ENCODE measurements around the gene MCRIP1. TPM values are rescaled to one million over a fixed set of nuclear protein-coding genes. Genes with fewer than 3 reads are reported as not detected.

Gene MCRIP1
- total and polyA plus RNA-seq, 2 of the 13 experiments (the other 11 are each of a cell fraction or from before 2014, with no cell fraction given), result 79.7 to 84.9 TPM

DNA sequence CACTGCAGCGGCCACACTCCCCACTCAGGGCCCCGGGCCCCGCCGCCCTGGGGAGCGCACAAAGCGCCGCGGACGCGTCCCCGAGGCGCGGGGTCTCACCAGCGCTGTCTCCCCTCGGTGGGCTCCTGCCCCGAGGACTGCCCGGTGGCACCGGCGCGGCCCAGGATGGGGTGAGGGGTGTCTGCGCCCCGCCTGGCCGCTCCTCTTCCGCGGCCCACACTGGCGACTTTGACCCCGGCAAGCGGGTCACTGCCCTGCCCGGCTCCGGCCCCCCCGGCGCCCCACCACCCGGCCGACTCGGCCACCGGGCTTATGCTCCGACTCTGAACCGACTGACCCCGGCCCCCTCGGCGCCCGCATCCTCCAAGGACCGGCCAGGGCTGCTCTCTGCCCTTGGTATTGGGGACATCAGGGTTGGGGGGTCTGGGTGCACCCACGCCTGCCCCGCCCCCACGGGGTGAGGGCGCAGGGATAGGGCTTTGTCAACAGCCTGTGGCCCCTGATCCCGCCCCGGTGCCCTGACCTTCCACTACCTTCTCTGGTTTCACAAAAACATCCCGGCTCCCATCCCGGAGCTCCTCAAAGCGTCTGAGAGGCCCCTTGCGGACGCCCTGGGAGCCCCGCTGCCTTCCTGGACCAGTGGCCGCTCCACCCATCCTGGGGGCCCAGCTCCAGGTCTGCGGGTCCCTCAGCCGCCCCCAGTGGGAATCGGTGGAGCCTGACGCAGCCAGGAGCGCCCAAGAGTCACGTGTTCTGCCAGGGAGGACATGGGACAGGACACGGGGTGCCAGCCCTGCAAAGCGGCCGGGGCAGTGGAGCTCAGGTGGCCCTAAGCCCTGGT is 28.3 kb downstream of the MCRIP1 start (continued):
- TF ChIP-seq, protein P1, sequence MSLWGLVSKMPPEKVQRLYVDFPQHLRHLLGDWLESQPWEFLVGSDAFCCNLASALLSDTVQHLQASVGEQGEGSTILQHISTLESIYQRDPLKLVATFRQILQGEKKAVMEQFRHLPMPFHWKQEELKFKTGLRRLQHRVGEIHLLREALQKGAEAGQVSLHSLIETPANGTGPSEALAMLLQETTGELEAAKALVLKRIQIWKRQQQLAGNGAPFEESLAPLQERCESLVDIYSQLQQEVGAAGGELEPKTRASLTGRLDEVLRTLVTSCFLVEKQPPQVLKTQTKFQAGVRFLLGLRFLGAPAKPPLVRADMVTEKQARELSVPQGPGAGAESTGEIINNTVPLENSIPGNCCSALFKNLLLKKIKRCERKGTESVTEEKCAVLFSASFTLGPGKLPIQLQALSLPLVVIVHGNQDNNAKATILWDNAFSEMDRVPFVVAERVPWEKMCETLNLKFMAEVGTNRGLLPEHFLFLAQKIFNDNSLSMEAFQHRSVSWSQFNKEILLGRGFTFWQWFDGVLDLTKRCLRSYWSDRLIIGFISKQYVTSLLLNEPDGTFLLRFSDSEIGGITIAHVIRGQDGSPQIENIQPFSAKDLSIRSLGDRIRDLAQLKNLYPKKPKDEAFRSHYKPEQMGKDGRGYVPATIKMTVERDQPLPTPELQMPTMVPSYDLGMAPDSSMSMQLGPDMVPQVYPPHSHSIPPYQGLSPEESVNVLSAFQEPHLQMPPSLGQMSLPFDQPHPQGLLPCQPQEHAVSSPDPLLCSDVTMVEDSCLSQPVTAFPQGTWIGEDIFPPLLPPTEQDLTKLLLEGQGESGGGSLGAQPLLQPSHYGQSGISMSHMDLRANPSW (CRISPR knock-in tag; IDR thresholded peaks at IDR 0.05; ENCODE audit: borderline replicate concordance), result no peak
- TF ChIP-seq REXO4 (CRISPR knock-in tag; IDR thresholded peaks at IDR 0.05; ENCODE audit: borderline replicate concordance) (no peak), SNAI1 (CRISPR knock-in tag; IDR thresholded peaks at IDR 0.05; ENCODE audit: borderline replicate concordance) (no peak), ZNF773 (CRISPR knock-in tag; IDR thresholded peaks at IDR 0.05; ENCODE audit: borderline replicate concordance) (no peak), AGO1 (IDR thresholded peaks at IDR 0.05; ENCODE audit: low read depth, low read length, poor library complexity, severe bottlenecking) (peak; percentile 49), ZNF883 (CRISPR knock-in tag; IDR thresholded peaks at IDR 0.05; ENCODE audit: not compliant biosample characterization) (no peak), YEATS2 (CRISPR knock-in tag; IDR thresholded peaks at IDR 0.05; ENCODE audit: borderline replicate concordance) (no peak), POLR2AphosphoS2 (IDR thresholded peaks at IDR 0.05; ENCODE audit: low read depth, low read length) (no peak), SRSF1 (optimal IDR thresholded peaks at IDR 0.05; ENCODE audit: low read depth, low read length) (peak; percentile 77), ZNF766 (CRISPR knock-in tag; IDR thresholded peaks at IDR 0.05; ENCODE audit: borderline replicate concordance) (no peak), BRD4 (CRISPR knock-in tag; IDR thresholded peaks at IDR 0.05) (no peak), STAG1 (CRISPR knock-in tag; IDR thresholded peaks at IDR 0.05) (no peak), NR2C2 (CRISPR knock-in tag; IDR thresholded peaks at IDR 0.05; ENCODE audit: borderline replicate concordance) (0 out of 2 replicates have a peak, but pooled peaks have one; percentile 22), STAT5B (CRISPR knock-in tag; IDR thresholded peaks at IDR 0.05) (no peak), RBAK (CRISPR knock-in tag; IDR thresholded peaks at IDR 0.05) (no peak), HOXA3 (CRISPR knock-in tag; IDR thresholded peaks at IDR 0.05) (no peak)
- TF ChIP-seq, protein P2, sequence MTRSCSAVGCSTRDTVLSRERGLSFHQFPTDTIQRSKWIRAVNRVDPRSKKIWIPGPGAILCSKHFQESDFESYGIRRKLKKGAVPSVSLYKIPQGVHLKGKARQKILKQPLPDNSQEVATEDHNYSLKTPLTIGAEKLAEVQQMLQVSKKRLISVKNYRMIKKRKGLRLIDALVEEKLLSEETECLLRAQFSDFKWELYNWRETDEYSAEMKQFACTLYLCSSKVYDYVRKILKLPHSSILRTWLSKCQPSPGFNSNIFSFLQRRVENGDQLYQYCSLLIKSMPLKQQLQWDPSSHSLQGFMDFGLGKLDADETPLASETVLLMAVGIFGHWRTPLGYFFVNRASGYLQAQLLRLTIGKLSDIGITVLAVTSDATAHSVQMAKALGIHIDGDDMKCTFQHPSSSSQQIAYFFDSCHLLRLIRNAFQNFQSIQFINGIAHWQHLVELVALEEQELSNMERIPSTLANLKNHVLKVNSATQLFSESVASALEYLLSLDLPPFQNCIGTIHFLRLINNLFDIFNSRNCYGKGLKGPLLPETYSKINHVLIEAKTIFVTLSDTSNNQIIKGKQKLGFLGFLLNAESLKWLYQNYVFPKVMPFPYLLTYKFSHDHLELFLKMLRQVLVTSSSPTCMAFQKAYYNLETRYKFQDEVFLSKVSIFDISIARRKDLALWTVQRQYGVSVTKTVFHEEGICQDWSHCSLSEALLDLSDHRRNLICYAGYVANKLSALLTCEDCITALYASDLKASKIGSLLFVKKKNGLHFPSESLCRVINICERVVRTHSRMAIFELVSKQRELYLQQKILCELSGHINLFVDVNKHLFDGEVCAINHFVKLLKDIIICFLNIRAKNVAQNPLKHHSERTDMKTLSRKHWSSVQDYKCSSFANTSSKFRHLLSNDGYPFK (CRISPR knock-in tag; IDR thresholded peaks at IDR 0.05; ENCODE audit: borderline replicate concordance), result no peak
- TF ChIP-seq, protein P3, sequence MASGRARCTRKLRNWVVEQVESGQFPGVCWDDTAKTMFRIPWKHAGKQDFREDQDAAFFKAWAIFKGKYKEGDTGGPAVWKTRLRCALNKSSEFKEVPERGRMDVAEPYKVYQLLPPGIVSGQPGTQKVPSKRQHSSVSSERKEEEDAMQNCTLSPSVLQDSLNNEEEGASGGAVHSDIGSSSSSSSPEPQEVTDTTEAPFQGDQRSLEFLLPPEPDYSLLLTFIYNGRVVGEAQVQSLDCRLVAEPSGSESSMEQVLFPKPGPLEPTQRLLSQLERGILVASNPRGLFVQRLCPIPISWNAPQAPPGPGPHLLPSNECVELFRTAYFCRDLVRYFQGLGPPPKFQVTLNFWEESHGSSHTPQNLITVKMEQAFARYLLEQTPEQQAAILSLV (CRISPR knock-in tag; IDR thresholded peaks at IDR 0.05; ENCODE audit: borderline replicate concordance), result no peak
- TF ChIP-seq, protein P4, sequence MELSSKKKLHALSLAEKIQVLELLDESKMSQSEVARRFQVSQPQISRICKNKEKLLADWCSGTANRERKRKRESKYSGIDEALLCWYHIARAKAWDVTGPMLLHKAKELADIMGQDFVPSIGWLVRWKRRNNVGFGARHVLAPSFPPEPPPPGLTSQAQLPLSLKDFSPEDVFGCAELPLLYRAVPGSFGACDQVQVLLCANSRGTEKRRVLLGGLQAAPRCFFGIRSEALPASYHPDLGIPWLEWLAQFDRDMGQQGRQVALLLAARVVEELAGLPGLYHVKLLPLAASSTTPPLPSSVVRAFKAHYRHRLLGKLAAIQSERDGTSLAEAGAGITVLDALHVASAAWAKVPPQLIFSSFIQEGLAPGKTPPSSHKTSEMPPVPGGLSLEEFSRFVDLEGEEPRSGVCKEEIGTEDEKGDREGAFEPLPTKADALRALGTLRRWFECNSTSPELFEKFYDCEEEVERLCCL (CRISPR knock-in tag; IDR thresholded peaks at IDR 0.05; ENCODE audit: borderline replicate concordance), result no peak
